HG03571 (cell line): ENCODE data around the gene LDB3.

Experiments used
- ATAC-seq: cut with Tn5 transposase; IDR thresholded peaks from one replicate; pipeline ENCODE4 v1.9.1; 2021; ENCODE audit not compliant: unreplicated experiment

The LDB3 gene

GRCh38 chr10:86703176-86703575 lies 34.9 kb downstream of the LDB3 start:
- no peak for ATAC-seq

- ATAC-seq: no peak
Observed at GRCh38 chr10:86705139-86705538, 36.8 kb downstream of the LDB3 start.

GRCh38 chr10:86705905-86706304 lies 37.6 kb downstream of the LDB3 start:
- ATAC-seq: no peak

- no peak for ATAC-seq
Observed at GRCh38 chr10:86706401-86706841, 38.1 kb downstream of the LDB3 start.

- ATAC-seq: no peak
Observed at GRCh38 chr10:86706977-86707376, 38.7 kb downstream of the LDB3 start.

GRCh38 chr10:86707505-86707904 lies 39.2 kb downstream of the LDB3 start:
- no peak for ATAC-seq

- no peak for ATAC-seq
Observed at GRCh38 chr10:86708068-86708782, 39.9 kb downstream of the LDB3 start.

GRCh38 chr10:86708783-86709380 lies 40.6 kb downstream of the LDB3 start:
- no peak for ATAC-seq

GRCh38 chr10:86709396-86710185 lies 41.3 kb downstream of the LDB3 start:
- ATAC-seq: no peak

GRCh38 chr10:86710987-86711512 lies 42.7 kb downstream of the LDB3 start:
- ATAC-seq: peak; percentile 87

- ATAC-seq: peak; percentile 38
Observed at GRCh38 chr10:86711513-86712316, 43.4 kb downstream of the LDB3 start.

GRCh38 chr10:86712317-86712707 lies 44.0 kb downstream of the LDB3 start:
- no peak for ATAC-seq

GRCh38 chr10:86715156-86715795 lies 47.0 kb downstream of the LDB3 start:
- no peak for ATAC-seq

GRCh38 chr10:86715836-86716235 lies 47.5 kb downstream of the LDB3 start:
- no peak for ATAC-seq

GRCh38 chr10:86716466-86716865 lies 48.2 kb downstream of the LDB3 start:
- no peak for ATAC-seq

GRCh38 chr10:86718556-86718955 lies 50.2 kb downstream of the LDB3 start:
- no peak for ATAC-seq

- no peak for ATAC-seq
Observed at GRCh38 chr10:86721232-86721631, 52.9 kb downstream of the LDB3 start.

GRCh38 chr10:86723009-86723408 lies 54.7 kb downstream of the LDB3 start:
- ATAC-seq: no peak

- no peak for ATAC-seq
Observed at GRCh38 chr10:86724445-86724844, 56.1 kb downstream of the LDB3 start.

- ATAC-seq: no peak
Observed at GRCh38 chr10:86725980-86726676, 57.8 kb downstream of the LDB3 start.
